Fibroblast of skin of back (primary cell): ENCODE measurements around the gene SMIM1.

Experiments
- DNase-seq: peaks from one replicate; pipeline ENCODE4 v3.0.0-alpha.2; 2013

The SMIM1 gene

DNA sequence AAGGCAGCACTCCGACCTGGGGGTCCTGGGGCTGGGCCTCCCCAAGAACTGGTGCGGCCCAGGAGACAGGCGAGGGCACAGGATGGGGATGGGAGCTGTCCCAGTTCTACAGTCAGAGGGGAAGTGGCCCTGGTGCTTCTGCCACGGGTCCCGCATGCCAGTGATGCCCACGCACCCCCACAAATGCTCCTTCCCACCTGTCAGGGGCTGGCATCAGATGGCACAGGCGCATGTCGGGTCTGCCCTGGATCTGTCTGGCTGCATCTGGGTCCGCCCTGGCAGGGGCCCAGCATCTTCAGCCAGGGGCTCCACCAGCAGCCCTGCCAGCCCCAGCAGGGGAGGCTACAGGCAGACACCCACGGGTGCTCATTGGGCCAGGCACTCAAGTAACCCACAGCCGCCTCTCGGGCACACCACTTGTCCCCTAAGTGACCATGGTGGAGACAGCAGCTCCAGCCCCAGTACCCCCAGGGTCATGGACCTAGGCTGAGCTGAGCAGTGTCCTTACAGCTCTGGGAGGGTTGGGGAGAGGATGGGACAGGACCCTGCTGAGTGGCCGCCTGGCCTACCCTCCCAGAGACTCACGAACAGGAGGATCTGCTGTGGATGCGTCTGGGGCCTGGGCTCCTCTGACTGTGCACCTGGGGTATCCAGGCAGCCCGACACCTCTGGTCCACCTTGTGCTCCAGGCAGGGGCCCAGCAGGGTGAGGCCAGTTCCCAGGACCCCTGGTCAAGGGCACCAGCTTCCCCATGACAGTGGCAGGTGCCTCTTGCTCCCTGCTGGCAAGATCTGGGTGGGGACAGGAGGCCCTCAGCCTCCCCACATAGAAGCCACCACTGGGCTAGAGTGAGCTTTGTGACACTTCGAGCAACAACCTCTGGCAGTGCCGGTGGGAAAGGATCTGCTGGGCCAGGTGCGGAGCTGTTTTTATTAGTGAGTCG, 5.4 kb downstream of the SMIM1 start:
- no peak for DNase-seq

DNA sequence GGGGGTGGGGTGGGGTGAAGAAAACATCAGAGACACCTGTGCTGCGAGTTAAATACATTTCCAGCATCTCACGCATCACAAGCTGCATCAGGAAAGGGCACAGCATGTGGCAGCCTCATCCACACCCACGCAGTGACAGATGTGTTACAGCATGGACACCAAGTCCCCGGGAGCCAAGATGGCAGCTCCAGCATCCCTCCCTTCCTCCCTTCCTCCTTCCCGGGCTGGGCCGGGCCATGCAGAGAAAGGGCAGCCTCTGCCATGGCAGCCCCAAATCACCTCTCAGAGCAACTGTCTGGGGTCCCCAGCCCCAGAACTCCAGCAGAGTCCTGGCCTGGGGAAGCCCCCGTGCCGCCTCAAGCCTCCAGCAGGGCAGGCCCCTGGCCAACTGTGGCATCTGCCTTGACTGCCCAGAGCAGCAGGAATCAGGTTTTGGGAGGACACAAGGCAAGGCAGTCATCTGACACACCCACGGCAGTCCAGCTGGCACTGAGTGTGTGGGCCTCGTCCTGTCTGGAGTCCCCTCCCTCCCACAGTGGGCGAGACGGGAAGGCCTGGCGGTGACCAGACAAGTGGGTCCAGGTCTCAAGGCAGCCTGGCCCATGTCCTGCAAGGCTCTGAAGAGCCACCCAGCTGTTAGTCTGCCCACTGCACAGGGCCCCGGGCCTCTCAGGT, 6.2 kb downstream of the SMIM1 start:
- DNase-seq: no peak

DNA sequence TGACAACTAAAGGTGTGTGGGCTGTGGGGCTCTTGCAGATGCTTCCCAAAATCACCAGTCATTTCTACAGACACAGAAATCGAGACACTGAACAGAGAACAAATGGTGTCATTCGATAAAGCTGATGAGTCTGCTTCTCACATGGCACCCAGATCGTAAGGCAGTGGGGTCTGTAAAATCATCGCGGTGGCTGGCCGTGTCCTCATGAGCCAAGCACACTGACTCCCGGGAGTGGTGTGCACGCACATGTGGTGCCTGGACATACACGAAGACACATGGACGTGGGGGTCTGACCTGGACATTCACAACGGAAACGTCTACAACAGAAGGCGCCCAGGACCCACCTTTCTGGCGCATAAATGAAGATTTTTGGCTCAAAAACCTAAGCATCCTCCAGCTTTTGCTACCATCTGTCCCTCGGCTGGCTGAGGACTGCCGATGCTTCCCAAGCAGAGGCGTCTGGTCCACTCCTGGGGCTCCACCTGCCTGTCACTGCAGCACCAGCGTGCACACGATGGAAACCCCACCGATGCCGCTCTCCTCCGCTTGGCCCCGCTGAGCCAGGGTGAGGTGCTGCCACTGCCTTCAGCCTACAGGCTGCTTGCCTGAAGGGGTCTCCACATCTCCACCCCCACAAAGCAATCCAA, 6.8 kb downstream of the SMIM1 start:
- no peak for DNase-seq

DNA sequence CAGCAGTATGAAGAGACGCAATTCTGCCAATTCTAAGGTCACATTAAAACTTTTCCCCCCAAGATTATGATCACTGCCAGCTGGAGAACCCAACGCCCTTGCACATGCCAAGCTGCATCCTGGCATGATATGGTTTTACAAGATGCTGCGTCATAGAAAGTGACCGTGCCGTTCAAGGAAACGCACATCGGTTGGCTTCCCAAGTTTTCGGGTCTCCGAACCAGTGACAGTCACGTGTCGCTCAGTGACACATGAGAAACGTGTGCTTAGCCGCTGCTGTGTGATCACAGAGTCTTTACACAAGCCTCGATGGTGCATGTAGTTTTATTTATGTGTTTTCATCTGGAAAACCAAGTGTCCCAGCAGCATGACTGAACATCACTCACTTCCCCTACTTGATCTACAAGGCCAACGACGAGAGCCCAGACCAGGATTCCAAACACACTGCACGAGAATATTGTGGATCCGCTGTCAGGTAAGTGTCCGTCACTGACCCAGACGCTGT, 7.4 kb downstream of the SMIM1 start:
- no peak for DNase-seq

GRCh38 chr1:3780901-3781300, 8.4 kb downstream of the SMIM1 start:
- no peak for DNase-seq

GRCh38 chr1:3783651-3784474, 11.3 kb downstream of the SMIM1 start:
- DNase-seq: no peak

- no peak for DNase-seq
Observed at GRCh38 chr1:3785045-3785444, 12.5 kb downstream of the SMIM1 start.

- no peak for DNase-seq
Observed at GRCh38 chr1:3785456-3786157, 13.1 kb downstream of the SMIM1 start.

- DNase-seq: no peak
Observed at GRCh38 chr1:3786468-3787348, 14.2 kb downstream of the SMIM1 start.

- no peak for DNase-seq
Observed at GRCh38 chr1:3787349-3787715, 14.8 kb downstream of the SMIM1 start.

- DNase-seq: no peak
Observed at GRCh38 chr1:3787745-3788605, 15.4 kb downstream of the SMIM1 start.

DNA sequence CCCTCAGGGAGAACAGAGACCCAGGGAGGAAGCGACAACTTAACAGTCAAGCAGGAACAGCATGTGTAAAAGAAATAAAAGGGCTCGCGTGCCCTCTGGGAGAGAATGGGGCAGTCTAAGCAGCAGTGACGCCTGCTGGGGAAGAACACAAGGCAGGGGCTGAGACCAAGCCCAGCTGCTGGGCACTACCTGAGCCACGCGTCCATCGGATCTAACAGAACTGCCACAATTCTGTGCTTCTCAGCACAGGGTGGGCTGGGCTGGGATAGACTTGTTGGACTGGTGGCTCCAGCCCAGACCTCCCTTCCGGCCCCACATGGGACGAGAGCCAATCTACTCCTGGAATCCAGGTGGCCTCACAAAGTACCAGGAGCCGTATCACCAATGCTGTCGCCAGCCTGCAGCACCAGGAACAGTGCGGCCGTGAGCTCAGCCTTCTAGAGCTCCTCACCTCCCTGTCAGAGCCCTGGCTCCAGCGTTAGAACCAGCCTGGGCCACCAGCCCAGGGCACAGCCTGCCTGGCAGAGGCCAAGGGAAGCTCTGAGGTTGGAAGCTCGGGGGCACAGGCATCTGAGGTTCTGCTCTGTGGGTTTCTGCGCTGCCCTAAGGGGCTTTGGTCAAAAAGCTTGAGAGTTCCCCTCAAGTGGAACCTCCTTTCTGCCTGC, 16.3 kb downstream of the SMIM1 start:
- DNase-seq: no peak

DNA sequence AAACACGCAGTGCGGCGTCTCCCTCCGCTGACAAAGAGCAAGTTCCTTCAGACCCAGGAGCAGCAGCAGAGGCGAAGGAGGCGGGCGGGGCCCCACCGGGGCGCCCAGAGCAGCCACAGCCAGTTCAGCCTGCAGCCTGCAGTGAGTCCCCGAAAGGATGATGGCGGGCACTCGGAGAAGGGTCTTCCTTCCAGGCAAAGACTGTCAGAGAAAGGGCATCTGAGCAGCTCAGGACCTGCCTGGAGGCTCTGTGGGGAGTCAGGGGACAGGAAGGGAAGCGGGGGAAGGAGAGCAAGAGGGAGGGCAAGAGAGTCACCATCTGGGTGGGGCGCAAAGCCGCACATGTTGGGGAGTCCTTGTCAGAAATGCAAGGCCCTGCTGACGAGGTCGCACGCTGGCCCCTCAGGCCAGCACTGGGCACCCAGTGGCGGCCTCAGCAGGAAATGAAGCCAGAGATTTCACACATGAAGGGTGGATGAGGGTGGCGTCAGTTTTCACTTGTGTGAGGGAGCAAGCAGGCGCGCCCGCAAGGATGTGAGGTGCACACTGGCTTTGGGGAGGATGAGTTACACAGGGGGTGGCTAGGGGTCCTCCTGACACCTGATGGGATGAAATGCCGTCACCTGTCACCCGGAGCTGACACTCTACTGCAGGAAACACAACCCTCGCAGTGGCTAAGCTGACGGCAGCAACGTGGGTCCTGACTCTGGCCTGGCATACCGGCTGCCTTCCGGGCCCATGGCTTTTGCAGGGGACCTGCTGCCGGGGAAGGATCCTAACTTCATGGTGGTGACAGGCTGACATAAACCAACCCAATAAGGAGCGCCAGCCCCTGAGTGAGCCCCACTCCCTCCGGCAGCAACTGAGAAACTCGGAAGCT, 17.1 kb downstream of the SMIM1 start:
- DNase-seq: no peak

DNA sequence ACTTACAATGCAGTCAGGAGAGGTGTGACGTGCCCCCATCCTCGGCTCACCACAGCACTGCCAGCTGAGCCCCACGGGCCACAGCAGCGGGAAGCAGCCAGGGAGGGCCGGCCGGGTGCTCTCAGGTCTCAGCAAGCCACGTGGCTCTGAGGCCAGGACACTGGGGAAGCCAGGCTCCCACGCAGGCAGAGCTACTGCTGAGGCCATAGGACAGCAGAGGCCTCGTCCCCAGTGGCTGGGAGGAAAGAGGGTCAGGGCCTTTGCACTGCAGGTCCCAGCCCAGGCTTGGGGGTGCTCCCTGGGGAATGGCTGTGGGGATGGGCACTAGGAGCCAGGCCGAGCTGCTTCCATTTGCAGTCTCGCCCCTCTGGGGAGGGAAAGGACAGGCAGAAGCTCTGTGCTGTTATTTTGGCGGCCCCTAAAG, 18.0 kb downstream of the SMIM1 start:
- DNase-seq: no peak

DNA sequence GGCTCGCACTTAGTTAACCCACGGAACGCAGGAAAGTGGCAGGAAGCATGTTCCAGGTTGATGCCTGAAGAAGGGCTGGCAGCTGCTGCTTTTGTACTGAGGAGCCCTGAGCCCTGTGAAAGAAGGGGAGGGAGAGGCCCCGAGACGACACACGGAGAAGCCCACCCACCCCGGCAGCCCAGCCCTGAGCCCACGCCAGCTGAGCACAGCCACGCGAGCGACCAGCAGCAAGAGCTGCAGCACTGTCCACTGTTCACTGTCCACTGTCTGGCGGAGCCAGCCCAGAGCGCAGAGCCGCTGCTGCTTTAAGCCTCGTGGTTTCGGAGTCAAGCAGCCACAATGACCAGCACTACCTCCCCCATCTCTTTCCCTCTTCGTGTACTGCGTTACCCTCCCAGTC, 18.4 kb downstream of the SMIM1 start:
- no peak for DNase-seq

DNA sequence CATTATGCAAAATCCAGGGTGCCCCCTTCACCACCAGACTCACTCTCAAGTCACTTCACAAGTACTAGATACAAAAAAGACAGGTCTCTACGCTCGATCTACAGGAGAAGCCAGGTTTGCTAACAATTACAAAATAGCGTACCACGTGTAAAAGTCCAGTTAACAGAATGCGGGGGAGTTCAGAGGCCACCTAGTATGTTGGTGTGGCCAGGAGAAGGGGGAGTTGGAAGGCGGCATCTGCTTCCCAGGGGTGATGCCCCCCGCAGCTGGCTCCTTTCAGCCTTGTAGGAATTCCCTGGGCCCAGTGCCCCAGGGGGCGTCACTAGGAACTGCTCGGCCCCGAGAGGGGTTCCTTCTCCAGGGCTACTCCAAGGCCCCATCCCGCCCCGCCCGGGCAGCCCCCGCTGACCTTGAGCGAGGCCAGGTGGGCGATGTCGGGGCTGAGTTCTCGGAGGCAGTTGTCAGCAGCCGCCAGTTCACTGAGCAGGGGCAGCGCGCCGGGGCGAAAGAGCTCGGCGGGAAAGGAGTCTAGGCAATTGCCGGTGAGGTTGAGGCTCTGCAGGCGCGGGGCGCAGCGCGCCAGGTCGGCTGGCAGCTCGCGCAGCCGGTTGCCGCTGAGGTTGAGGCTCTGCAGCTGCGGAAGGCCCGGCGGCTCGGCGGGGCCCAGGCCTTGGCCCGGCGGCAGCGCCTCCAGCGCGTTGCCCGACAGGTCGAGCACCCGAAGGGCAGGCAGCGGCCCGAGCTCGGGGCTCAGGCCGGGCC, 23.1 kb downstream of the SMIM1 start:
- DNase-seq: no peak
